Hematopoietic multipotent progenitor cell treated with erythropoietin and hydrocortisone succinate and interleukin-3 and kit ligand, for 8 days (in vitro differentiated cells): Measurements from ENCODE around the gene RRH.
"Not testable (repeated sequence)": the region's sequence is repeated elsewhere in the genome, so short reads cannot be mapped to it uniquely, and the experiment has no call there.

Experiments used
- DNase-seq: peaks from one replicate; pipeline ENCODE4 v3.0.0-alpha.2; 2015

Gene RRH, protein sequence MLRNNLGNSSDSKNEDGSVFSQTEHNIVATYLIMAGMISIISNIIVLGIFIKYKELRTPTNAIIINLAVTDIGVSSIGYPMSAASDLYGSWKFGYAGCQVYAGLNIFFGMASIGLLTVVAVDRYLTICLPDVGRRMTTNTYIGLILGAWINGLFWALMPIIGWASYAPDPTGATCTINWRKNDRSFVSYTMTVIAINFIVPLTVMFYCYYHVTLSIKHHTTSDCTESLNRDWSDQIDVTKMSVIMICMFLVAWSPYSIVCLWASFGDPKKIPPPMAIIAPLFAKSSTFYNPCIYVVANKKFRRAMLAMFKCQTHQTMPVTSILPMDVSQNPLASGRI

DNA sequence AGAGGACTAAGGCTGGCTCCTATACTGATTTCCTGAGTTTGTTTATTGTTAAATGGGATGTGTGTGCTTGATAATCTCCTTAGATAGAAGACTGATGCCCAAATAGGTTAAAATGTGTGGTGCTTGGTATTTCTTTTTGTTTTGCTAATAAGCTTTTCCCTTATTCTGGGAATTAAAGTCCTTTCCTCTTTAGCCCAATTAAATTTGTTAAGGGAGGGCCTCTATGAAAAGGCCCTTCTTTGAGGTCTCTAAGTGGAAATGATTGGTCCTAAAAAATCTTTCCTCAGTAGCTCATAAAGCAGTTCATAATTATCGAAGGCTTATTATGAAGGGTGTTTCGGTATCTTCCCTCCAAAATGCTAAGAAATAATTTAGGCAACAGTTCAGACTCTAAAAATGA lies at the start of gene RRH:
RRH (plus strand) TSS at position 301 of the 400 bp plus-strand sequence; CDS start at position 357, 56 bp downstream.
- no peak for DNase-seq

DNA sequence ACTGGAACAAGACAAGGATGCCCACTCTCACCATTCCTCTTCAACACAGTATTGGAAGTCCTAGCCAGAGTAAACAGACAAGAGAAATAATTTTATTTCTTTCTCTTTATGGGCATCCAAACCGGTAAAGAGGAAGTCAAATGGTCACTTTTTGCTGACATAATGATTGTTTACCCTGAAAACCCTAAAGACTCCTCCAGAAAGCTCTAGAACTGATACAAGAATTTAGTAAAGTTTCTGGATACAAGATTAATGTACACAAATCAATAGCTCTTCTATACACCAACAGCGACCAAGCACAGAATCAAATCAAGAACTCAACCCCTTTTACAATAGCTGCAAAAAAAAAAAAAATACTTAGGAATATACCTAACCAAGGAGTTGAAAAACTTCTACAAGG lies 45.7 kb upstream of the RRH start:
- DNase-seq = not testable (repeated sequence)

DNA sequence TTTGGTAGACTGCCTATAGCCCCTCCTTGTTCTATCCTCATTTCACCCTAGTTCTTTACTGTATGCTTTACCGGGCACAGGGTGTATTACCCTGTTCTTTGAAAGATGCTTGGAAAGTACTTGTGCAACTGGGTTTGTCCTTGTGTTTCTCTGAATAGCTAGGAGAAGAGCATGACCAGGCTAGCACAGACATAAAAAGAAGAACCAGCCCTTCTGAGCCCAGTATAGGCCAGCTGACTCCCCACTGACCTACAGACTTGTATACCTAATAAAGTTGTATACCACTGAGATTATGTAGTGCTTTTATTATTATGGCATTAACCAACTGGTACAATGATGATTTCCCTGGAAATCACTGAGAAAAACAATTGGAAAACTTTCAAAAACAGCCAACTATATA lies 40.9 kb upstream of the RRH start:
- DNase-seq = no peak

DNA sequence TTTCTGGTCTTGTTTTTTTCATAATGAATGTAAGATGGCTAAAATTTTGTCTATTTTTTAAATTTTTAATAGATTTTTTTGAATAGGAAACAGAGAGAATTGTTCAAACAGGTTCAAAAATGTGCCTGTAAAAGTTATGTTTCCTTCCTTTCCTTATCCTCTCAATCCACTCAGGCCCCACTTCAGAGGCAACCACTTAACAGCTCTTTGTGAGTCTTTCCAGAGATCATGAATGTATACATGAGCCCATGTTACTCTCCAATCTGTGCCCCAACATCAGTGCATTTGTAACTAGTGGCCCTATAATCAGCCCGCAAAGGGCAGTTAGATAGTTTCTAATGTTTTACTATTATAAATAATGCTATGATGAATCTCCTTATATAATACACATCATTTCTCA lies 40.0 kb upstream of the RRH start:
- DNase-seq = no peak

DNA sequence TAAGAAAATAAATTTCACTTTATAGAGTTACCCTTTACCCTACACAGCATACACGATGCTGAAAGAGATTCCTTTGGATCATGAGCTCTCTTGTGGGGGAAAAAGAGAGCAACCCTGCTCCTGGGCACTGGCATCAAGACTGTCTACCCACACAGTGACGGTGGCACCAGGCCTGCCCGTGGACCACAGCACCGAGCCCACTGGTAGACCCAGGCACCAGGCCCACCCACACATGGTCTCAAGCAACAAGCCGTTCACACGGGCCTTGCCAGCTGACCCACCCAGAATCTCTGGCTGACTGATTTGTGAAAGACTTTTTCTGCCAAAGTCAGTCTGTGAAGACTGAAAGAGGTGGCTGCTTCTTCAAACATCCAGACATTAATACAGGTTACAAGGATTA lies 32.7 kb upstream of the RRH start:
- no peak for DNase-seq

DNA sequence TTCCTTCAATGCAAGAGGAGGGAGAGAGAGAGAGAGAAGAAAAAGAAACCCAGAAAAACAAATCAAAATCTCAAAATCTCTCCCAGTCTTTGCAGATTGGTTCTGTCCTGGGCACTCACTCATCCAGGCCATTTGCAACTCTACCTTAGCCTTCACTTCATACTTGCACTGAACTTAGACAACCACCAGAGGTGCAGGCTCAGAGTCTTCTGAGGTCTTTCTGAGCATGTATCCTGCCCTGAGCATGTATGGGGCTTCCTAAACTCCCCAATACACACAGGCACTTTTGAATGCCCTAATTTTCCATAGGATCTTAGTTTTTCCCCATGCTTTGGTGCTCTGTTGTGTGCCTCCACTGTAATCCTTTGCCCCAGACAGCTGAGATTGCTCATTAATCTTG lies 28.9 kb upstream of the RRH start:
- no peak for DNase-seq

DNA sequence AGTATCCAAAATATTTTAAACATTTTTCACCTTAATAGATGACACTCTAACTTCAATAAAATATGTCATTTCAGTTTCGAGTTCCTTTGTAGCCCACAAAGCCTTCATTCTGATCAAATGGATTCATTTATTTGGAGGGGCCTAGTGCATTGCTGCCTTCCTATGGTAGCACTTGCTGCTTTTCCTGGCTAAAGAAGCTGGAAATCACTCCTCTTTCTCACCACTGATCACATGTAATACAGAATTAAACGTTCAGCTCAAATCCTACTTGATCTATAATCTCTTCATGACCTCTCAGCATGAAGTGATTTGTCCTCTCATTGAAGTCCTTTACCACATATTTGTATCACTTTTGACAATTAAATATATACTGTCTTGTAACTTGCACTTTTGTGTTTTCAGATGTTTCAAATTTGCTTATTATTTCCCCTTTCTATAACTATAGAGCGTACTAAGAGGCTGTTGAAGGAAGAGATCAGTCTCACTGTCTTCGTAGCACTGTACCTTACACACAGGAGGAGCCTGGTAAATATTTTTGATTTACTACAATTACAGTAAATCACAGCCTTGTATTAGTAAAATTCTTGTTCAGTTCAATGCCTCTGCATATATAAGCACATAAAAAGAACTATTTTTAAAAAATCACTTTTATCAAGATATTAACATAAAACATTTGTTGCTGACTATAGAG lies 26.5 kb upstream of the RRH start:
- DNase-seq = no peak

DNA sequence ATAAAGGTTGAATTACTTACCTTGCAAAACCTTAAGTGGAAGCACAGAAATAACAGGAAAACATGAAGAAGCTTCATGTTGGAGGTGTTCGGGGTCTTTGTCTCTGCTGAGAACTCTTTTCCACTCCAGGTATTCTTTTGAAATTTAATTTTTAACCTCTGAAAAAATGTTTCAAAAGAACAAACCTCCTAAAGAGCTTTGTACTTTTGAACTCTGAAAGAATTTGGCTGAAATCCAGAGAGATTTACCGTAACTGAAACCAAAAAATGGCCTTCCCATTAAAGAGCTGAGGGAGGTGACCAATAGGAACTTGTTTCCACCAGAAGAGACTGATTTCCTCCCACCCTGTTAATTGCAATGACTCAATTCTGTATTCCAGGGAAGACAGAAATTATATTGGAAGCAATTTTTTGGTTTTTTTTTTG lies 25.9 kb upstream of the RRH start, which contains the start of gene CFI:
CFI (minus strand) TSS at position 105 of the 425 bp plus-strand sequence; CDS start at position 77, 28 bp downstream.
- DNase-seq = no peak

DNA sequence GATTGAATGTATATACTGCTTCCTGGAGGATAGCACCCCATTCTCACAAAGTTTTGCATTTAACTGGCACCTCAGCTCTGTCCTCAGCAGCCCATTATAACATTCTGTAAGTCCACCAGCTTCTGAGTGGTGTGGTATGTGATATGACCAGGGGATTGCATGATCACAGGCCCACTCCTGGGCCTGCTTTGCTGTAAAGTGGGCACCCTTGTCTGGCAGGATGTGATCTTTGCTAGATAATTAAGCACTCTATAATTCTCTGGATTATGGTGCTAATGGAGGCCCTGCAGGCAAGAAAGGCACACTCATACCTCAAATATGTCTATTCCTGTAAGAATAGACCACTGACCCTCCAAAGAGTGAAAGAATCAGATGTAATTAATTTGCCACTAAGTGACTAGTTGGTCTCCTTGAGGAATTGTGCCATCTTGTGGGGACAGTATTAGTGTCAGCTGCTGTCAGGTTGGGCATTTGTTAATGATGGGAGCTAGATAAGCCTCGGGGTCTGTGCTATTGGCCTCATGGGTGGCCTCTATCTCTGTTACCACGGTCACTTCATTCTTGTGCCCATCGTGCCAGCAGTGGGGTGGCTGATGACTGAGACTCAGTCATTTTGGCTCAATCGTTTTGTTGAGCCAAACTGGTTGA lies 23.7 kb upstream of the RRH start:
- peak; percentile 81 for DNase-seq

DNA sequence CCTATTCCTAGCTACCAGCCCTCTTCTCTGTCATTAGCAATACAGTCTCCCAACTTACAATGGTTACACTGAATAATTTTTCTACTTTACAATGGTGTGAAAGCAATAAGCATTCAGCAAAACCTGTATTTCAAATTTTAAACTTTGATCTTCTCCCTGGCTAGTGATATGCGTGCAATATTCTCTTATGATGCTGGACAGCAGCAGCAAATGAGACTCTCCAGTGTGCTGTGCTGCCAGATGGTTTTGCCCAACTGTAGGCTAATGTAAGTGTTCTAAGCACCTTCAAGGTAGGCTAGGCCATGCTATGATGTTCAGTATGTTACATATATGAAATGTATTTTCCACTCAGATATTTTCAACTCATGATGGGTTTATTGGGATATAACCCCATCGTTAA lies 18.1 kb upstream of the RRH start:
- DNase-seq = no peak

DNA sequence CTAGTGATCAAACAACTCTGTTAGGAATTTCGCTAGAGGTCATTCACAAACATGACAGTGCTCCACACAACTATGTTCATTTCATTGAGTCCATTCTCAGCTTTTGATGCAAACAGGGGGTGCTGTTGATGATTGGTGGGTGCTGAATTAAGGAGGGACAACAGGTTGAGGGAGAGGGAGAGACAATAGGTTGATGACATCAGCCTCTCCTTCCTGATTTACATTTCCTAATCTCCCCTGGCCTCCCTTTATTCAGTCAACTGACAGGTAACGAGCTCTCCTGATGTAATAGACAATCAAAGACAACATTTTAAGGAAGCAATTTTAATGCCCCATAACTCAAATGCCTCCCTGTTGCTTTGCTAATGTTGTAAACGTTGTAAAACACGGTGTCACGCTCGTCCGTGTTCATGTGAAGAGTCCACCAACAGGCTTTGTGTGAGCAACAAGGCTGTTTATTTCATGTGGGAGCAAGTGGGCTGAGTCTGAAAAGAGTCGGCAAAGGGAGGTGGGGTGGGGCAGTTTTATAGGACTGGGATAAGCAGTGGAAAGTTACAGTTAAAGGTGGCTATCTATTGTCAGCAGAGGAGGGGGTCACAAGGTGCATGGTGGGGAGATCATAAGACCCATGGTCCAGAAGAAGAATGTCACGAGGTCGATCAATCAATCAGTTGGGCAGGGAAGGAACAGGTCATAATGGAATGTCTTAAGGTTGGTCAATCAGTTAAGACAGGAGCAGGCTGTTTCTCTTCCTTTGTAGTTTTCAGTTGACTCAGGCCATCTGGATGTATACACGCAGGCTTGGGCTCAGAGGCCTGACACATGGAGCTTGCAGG lies 17.0 kb upstream of the RRH start:
- DNase-seq = no peak

DNA sequence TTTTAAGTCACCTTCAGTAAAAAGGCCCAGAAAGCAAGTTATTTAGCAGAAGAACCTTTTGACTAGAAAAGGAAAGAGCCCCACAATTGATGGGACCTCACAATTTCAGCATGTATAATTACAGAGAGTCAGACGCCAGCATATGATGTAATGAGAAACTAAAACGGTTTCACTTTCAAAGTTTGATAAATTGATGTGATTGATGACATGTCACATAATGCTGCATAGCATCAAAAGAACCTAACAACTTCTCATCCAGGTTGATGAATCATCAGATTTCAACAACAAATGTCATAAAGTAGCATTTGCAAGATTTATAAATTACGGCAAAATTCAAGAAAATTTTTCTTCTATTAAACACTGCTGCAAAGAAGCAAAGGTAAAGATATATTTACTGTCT lies 16.1 kb upstream of the RRH start:
- no peak for DNase-seq

DNA sequence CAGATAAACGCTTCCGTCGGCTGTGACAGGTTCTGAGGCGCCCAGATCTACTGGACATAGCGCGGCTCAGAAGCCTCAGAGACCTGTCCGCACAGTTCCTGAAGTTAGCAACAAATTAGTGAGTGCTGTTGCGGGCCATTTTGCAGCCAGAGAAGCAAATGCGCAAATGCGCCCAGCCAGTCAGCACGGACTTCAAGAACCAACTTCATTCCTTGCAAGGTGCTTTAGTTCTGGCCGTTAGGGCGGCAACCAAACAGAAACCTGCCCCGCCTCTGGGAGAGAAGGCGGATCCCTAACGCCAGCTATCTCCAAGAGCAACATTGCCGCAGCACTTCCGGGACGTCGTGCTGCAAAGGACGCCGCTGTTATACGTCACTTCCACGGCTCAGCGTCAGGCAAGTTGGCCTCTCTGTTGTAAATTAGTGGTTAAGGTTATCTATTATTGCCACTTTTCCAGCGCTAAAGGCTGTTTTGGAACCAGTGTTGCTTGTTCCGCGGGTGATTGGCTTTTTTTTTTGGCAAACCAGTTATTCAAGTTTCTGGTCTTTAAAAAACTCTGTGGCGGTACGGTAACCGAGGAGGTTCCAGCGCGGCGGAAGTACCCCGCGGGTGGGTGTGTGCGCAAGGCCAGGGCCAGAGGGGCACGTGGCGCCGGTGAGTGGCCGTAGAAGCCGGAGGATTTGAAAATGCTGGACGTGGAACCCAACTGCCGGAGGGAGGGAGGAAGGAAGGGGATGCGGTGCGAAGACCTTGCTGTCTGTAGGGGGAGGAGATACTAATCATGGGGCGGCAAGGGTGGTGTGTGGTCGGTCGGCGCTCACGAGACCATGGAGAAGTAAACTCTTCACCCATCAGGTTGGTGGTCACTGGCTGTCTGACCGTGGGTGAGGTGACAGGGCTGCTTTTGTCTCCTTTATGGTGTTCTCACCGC lies 12.4 kb upstream of the RRH start, which contains the start of gene GAR1:
GAR1 (plus strand) TSS at position 612 of the 931 bp plus-strand sequence. CDS start 403 bp downstream, outside the sequence.
- peak; percentile 99 for DNase-seq

DNA sequence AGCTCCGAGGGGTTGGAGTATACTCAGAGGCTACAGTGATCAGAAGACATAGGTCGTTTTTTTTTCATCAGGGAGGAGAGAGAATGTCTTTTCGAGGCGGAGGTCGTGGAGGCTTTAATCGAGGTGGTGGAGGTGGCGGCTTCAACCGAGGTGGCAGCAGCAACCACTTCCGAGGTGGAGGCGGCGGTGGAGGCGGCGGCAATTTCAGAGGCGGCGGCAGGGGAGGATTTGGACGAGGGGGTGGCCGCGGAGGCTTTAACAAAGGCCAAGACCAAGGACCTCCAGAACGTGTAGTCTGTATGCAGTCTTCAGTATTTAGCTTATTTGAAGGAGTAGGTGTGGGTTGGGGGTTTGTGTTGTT lies 11.7 kb upstream of the RRH start:
- DNase-seq = peak; percentile 30

DNA sequence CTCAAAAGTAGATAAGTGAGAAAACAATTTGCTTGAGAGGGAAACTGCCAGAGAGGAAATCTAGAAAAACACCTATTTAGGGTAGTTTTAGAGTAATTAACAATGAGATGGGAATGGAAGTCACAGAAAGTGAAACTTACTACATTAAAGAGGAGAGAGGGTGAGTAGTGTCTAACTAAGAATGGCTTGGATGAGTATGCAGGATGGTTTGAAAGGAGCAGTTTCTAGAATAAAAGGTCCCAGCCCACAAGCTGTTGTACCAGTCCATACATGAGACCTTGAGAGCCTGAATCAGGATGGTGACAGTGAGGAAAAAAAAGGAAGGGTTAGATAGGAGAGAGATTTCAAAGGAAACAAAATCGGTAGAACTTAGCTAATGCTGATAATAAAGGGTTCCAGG lies 10.9 kb upstream of the RRH start:
- no peak for DNase-seq

DNA sequence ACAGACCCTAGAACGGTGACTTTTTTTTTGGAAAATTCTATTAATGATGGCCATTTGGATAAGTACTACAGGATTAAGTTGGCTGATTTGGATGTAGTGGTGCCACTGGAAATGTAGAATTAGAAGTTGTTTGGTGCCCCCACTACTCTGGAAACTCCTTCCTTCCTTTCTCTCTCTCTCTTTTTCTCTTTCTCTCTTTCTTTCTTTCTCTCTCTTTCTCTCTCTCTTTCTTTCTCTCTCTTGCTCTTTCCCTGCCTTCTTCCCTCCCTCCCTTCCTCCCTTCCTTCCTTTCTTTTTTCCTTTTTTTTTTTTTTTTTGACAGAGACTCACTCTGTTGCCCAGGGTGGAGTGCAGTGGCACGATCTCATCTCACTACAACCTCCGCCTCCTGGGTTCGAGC lies 9.5 kb upstream of the RRH start:
- no peak for DNase-seq

DNA sequence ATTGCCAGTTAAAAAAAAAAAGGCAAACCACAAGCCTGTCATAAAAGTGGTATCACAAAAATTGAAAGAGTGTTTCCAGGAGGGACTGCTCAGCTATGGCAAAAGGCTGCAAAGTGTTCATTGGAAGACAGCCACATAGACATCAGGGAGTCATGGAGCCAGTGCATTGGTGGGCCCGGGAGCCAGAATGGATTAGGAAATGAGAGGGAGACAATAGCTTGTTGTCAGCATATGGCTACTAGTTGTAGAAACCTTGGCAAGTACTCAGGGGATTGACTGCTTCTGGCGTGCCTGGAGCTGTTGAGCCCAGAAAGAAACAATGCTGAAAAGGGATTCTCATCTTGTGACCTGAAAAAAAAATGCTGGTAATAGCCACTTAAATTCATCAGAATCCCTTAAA lies 7.2 kb upstream of the RRH start:
- DNase-seq = no peak

DNA sequence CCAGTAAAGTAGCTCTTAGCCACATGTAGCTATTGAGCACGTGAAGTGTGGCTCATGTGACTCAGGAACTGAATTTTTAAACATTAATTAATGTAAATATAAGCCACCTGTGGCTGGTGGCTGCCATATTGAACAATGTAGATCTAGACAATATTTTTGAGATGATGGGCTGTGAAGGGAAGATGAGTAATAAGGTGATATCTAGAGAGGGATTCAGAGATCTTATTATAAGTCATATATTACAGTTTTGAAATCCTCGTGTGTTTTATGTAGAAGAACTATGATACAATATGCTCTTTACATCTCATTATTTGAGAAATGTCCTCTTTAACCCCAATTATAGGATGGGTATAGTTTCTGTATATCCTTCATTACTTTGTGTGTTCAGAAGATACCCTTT lies 6.6 kb upstream of the RRH start:
- no peak for DNase-seq

DNA sequence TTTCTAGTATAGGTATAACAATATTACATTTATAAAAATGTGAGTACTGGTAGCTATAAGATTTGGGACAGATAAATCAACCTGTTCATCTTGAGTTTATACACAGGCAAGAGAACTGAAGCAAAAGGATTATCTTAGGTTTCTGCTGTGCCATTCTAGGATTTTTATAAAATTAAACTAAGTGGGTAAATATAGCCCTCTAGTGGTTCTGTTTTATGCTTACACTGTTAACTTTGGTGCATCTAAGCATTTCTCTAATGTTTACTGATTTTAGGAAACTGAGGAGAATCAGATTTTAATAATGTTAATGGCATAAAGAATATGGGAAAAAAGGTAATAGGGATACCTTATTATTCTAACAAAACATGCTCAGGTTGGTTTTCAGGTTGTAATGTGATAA lies 1.1 kb upstream of the RRH start:
- DNase-seq = peak; percentile 45

DNA sequence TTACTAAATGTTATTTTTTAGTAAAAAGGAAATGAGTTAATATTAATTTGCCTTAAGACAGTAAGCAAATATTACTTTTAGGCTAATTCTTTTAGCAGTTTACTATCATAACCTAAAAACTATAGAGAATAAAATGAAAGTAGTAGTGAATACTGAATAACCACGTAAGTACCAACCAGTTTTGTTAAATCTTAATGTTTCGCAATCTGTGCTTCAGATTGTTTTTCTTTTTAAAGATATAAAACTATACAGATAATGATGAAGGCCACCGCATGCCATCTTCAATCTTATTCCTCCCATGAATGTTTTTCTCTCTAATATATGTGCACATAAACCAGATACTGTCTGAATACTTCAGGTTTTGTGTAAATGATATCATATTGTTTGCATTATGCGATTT lies 6.0 kb downstream of the RRH start:
- no peak for DNase-seq

DNA sequence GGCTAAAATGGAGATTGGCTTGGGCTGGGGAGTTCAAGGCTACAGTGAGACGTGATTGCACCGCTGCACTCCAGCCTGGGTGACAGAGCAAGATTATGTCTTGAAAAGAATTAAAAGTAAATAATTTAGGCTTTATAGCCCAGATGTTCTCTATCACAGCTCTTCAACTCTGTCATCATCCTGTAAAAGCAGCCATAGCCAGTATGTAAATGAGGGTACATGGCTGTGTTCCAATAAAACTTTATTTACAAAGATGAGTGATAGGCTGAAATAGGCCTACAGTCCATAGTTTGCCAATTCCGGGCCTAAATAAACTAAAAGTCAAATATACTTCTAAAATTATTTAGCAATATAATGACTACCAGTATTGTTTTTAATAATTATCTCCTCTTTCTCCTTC lies 9.2 kb downstream of the RRH start:
- DNase-seq = no peak
